GM21619 (cell line): Measurements from ENCODE around the gene ZSCAN10.

Source experiments
- ATAC-seq: cut with Tn5 transposase; IDR thresholded peaks from one replicate; pipeline ENCODE4 v1.9.1; 2021; ENCODE audit not compliant: unreplicated experiment

Gene ZSCAN10

DNA sequence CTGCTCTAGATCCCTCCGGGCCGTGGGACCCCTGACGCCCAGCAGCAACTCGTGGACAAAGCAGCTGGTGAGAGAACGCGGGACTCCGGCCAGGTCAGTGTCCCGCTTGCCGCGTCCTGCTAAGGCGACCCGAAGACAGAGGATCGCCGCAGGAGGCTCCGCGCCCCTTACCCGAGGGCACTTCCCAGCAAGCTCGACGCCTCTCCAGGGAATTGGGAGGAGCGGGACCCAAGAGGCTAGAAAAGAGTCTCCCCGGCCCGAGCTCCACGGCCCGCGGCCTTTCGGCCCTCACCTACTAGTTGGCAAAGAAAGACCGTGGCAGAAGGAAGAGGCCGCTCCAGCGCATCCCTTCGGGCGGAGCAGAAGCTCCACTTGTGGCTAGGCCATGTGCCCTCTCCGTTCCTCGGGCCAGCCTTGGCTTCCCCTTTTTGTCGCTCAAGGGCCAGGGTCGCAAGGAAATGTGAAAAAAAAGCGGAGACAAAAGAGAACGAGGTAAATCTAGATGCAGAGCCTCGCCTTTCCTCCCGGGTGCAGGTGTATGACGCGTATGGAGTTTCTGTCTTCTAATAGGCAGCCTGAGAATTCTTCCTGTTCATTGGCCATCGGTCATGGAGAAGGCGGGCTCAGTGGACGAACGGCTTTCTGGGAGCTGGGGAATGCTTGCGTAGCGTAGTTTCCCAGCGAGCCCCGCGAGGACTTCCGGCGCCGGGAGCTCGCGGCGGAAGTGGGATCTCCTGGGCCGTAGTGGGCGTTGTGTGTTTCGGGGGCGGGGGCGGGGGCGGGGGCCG is 35.4 kb upstream of the ZSCAN10 start, which contains the start of gene ZNF213:
ZNF213 (plus strand) TSS at position 692 of the 788 bp plus-strand sequence. CDS start 2,252 bp downstream, outside the sequence.
- peak; percentile 93 for ATAC-seq

DNA sequence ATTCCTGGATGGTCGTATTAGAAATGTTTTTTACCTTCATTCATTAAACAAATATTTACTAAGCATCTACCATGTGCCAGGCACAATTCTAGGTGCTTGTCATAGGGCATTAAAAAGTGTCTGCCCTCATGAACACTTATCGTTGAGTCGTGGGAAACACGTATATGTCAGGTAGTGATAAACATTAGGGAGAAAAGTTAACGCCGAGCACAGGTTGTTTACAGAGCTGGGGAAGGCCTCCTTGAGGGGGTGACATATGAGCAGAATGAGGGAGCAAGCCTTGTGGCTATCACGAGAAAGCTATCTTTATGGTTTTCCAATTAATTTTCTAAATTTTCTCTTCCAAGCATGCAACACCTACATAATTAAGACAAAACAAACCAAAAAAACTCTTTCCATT is 34.8 kb upstream of the ZSCAN10 start:
- ATAC-seq, result no peak

DNA sequence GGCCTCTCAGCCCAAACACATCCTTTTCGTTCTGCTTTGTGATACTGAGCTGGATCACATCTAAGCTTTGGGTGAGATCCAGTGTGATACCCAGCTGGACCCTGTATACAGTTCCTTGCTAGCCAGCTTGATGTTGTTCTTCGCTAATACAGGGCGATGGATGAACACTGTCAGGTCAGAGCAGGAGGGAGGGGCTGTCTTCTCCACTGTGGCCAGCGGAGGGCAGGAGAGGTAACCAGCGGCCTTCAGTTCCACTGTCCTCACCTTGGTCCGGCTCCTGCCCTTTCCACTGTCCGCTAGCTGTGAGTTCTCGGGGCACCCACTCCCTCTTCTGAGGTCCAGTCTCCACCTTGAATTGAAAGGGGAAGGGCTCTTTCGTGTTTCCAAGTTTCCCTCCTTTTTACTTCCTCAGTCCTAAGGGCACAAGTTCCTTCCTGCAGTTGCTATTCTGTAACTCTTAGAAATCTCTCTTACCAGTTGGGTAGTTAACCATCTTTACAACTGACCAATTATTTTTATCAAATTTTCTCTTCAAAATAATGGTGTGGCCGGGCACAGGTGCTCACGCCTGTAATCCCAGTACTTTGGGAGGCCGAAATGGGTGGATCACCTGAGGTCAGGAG is 32.8 kb upstream of the ZSCAN10 start:
- ATAC-seq, result no peak

GRCh38 chr16:3129137-3130131 is 30.3 kb upstream of the ZSCAN10 start:
- ATAC-seq, result no peak

GRCh38 chr16:3127745-3128144 is 28.7 kb upstream of the ZSCAN10 start:
- no peak for ATAC-seq

GRCh38 chr16:3123986-3124886 is 25.1 kb upstream of the ZSCAN10 start:
- ATAC-seq, result peak; percentile 79

GRCh38 chr16:3122926-3123570 is 24.0 kb upstream of the ZSCAN10 start:
- no peak for ATAC-seq

DNA sequence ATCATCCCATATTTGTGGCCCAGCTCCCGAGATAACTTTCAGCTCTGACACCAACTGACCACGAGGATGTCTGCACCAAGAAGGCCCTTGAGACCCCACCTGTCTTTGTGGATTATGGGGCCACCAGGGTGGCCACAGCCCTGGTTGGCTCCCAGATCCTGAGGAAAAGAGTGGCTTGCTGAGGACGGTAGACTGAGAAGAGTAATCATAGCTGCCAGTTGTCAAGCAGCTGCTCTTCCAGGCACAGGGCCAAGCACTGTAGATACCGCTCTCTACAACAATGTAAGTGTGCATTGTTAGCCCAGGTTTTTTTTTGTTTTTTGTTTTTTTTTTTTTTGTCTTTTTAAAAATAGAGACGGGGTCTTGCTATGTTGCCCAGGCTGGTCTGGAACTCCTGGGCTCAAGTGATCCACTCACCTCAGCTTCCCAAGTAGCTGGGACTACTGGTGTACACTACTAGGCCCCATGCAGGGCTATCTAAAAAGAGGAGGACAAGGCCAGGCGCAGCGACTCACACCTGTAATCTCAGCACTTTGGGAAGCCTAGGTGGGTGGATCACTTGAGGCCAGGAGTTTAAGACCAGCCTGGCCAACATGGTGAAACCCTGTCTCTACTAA is 22.9 kb upstream of the ZSCAN10 start:
- ATAC-seq, result no peak

DNA sequence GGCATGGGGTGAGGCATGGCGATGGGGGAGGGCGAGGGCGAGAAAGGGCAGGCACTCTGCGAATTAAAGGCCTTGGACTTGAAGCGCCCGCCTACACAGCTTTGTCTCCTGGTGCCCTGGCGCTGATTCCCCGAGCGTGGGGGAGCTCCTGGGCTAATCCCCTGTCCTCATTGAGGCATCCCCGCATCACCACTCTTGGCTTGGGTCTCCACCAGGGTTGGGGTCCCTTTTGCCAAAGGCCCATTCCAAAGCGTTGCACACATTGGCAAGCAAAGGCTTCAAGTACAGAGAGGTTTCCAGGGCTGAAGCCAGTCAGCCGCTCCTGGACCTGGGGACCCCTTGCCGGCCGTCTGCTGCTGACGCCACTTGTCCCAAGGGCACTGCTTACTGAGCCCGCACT is 21.3 kb upstream of the ZSCAN10 start:
- no peak for ATAC-seq

GRCh38 chr16:3119701-3120408 is 20.8 kb upstream of the ZSCAN10 start:
- no peak for ATAC-seq

- ATAC-seq, result no peak
Measured at GRCh38 chr16:3119286-3119685, 20.2 kb upstream of the ZSCAN10 start.

- no peak for ATAC-seq
Measured at GRCh38 chr16:3118846-3119245, 19.8 kb upstream of the ZSCAN10 start.

- no peak for ATAC-seq
Measured at GRCh38 chr16:3118204-3118790, 19.2 kb upstream of the ZSCAN10 start.

DNA sequence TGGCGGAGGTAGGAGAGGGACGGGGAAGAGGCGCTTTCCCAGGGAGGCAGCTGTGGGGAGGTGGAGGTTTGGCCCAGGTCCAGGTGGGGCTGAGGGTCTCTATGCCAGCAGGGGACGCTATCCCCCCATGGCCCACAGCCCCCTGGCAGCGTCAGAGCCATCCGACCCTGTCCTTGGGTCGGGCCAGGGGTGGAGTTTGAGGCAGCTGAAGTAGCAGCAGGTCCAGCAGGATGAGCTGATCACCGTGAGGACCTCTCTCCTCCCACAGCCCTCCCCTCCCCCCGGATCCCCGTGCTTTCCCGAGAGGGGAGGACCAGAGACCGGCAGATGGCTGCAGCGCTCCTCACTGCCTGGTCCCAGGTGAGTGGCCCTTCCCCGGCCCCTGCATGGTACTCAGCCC is 16.5 kb upstream of the ZSCAN10 start:
- no peak for ATAC-seq

- no peak for ATAC-seq
Measured at GRCh38 chr16:3115003-3115402, 15.9 kb upstream of the ZSCAN10 start.

- no peak for ATAC-seq
Measured at GRCh38 chr16:3113765-3114479, 14.8 kb upstream of the ZSCAN10 start.

DNA sequence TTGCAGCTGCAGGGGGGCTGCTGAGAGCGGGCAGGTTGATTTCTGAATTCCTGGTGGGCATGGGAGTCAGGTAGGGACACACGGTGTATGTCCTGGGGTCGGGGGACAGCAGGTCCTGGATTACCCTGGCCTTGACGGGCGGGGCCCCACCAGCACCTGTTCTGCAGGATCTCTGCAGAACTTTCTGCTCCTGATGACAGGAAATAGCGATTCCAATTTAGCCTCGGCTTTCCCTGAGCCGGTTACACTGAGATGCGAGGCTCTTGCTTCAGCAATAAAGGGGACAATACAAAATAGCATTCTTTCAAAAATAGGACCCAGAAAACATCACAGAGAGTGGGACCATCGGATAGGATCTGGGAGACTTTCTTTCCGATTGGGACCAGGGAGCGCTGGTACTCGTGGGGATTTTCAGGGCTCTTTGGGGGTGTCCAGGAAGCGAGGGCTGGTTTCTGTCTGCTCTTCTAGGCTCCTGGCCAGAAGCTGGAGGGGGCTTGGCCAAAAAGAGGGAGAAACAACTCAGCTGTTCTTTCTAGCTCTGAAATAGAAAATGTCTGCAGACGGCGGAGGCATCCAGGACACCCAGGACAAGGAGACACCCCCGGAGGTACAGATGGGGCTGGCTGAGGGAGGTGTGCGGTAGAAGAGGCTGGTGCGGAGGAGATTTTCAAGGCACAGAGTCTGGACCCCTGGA is 13.9 kb upstream of the ZSCAN10 start:
- no peak for ATAC-seq
